ENCODE data around the gene DENR. TPM values are rescaled to one million over a fixed set of nuclear protein-coding genes. Genes with fewer than 3 reads are reported as not detected.
A peak's percentile ranks its signal among the peaks of the same experiment; 100 is the strongest.

Gene DENR
- polyA plus RNA-seq, 1 experiment: 16.1 TPM

DNA sequence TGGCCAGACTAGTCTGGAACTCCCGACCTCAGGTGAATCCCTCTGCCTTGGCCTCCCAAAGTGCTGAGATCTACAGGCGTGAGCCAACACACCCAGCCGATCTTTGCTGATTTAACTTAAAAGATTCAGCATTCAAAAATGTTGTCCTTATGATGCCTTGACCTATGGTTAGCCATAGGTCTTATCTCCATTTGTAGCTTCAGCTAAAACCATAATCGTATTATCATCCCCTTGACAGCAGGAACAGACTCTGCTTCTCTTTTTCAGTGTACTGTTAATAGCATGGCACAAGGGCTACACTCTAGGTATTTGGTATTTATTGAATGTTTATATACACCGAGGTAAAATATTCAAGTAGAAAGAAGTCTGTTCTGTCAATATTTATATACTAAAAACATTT, 37.0 kb downstream of the DENR start:
- ChIA-PET POLR2A (no interaction called here), CTCF (interaction anchor here (0.6 to 2.1 kb wide), 4 partner anchors 8 to 184 kb away, joined by 3 to 8 read pairs (median 5); no protein-coding TSS in a partner anchor)

DNA sequence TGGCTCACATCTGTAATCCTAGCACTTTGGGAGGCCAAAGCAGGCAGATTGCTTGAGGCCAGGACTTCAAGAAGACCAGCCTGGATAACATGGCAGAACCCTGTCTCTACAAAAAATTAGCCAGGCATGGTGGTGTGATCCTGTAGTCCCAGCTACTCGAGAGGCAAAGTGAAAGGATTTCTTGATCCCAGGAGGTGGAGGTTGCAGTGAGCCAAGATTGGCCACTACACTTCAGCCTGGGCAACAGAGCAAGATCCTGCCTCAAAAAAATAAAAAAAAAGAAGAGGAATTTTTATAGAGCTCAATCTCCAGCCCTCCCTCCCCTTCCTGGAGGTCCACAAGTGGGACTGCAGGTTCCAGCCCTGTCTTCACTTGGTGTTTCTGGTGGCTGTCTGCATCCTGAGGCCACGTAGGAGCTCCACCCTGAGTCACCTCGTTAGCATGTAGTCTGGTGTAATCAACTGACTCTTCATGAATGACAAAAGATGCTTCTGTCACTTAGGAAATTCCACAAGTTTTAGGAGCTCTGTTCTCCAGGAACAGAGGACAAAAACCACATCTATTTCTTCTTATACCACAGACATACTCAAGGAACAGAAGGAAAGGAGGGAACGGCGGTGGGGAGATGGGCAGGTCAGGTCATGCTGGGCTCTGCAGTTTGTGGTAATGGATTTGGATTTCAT, 37.9 kb downstream of the DENR start:
- no peak overlapping the region for H3K4me3 ChIP-seq (ENCODE audit: low read depth, low read length)
- no peaks in the 10 kb centered on the region for H3K36me3 ChIP-seq (ENCODE audit: control insufficient read depth, insufficient read depth, low read length)
- no peak for DNase-seq (ENCODE audit: low read depth)
- TF ChIP-seq, protein P1, sequence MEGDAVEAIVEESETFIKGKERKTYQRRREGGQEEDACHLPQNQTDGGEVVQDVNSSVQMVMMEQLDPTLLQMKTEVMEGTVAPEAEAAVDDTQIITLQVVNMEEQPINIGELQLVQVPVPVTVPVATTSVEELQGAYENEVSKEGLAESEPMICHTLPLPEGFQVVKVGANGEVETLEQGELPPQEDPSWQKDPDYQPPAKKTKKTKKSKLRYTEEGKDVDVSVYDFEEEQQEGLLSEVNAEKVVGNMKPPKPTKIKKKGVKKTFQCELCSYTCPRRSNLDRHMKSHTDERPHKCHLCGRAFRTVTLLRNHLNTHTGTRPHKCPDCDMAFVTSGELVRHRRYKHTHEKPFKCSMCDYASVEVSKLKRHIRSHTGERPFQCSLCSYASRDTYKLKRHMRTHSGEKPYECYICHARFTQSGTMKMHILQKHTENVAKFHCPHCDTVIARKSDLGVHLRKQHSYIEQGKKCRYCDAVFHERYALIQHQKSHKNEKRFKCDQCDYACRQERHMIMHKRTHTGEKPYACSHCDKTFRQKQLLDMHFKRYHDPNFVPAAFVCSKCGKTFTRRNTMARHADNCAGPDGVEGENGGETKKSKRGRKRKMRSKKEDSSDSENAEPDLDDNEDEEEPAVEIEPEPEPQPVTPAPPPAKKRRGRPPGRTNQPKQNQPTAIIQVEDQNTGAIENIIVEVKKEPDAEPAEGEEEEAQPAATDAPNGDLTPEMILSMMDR (IDR thresholded peaks at IDR 0.05; ENCODE audit: insufficient read depth, low read depth, low read length): no peak
- ChIA-PET POLR2A (interaction anchor here (0.6 kb wide), 1 partner anchor 290 kb away, joined by 5 read pairs; no protein-coding TSS in a partner anchor), CTCF (interaction anchor here (0.6 to 2.1 kb wide), 8 partner anchors 9 to 185 kb away, joined by 3 to 8 read pairs (median 3); no protein-coding TSS in a partner anchor)
- H3K27me3 ChIP-seq (ENCODE audit: control insufficient read depth, insufficient read depth, low read length): no peaks in the 10 kb centered on the region

More for the DNA sequence above, 37.0 kb downstream of the DENR start:
- no peak overlapping the region for H3K4me3 ChIP-seq (ENCODE audit: low read depth, low read length)
- TF ChIP-seq, protein P1 (IDR thresholded peaks at IDR 0.05; ENCODE audit: insufficient read depth, low read depth, low read length): no peak
- DNase-seq (ENCODE audit: low read depth): no peak
- H3K27me3 ChIP-seq (ENCODE audit: control insufficient read depth, insufficient read depth, low read length): no peaks in the 10 kb centered on the region
- H3K36me3 ChIP-seq (ENCODE audit: control insufficient read depth, insufficient read depth, low read length): no peaks in the 10 kb centered on the region

DNA sequence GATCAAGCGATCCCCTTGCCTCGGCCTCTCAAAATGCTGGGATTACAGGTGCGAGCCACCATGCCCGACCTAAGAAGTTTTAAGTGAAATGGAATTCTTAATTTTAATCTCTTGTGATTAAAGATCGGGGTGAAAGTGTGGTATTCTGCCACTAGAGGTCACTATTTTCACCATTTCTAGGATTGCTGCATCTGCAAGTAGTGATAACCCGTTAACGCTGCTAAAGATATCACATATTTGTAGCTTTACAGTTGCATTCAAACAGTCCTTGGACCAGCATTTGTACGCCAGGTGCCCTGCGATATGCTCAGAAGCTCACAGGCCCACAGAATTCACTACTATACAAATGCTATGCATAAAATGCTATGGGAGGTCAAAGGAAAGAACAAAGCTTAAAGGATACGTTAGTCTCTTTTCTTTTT, 41.1 kb downstream of the DENR start:
- TF ChIP-seq, protein P1 (IDR thresholded peaks at IDR 0.05; ENCODE audit: insufficient read depth, low read depth, low read length): peak; percentile 62
- Histone ChIP-seq H3K27me3 (ENCODE audit: control insufficient read depth, insufficient read depth, low read length) (no peaks in the 10 kb centered on the region), H3K36me3 (ENCODE audit: control insufficient read depth, insufficient read depth, low read length) (no peaks in the 10 kb centered on the region), H3K4me3 (ENCODE audit: low read depth, low read length) (no peak overlapping the region)
- POLR2A ChIA-PET: no interaction called here
- CTCF ChIA-PET: interaction anchor here (0.6 to 2.6 kb wide), 31 partner anchors 10 to 444 kb away, joined by 3 to 23 read pairs (median 4); no protein-coding TSS in a partner anchor
- no peak for DNase-seq (ENCODE audit: low read depth)

DNA sequence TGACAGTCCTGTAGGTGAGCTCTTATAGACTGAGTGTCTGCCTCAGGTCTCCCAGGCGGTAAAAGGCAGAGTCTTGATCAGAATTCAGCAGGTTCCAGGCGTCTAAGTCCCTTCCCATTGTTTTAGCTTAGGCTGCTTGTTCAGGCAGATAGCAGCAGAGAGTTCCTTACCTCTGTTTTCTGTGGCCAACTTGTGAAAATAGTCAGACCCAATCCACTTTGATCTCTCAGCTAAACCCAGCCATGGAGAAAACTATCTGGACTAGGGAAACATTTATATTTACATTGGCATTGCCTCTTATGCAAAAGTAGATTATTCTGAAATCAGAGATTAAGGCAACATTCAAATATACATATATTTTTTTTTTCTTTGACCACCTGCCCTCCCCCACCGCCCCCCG, 43.2 kb downstream of the DENR start:
- Histone ChIP-seq H3K27me3 (ENCODE audit: control insufficient read depth, insufficient read depth, low read length) (no peaks in the 10 kb centered on the region), H3K36me3 (ENCODE audit: control insufficient read depth, insufficient read depth, low read length) (no peaks in the 10 kb centered on the region), H3K4me3 (ENCODE audit: low read depth, low read length) (no peak overlapping the region)
- no peak for DNase-seq (ENCODE audit: low read depth)
- ChIA-PET CTCF (interaction anchor here (2.6 kb wide), 1 partner anchor 61 kb away, joined by 7 read pairs; no protein-coding TSS in a partner anchor), POLR2A (interaction anchor here (0.7 kb wide), 2 partner anchors 174 to 307 kb away, joined by 3 to 6 read pairs; no protein-coding TSS in a partner anchor)
- TF ChIP-seq, protein P1 (IDR thresholded peaks at IDR 0.05; ENCODE audit: insufficient read depth, low read depth, low read length): no peak

DNA sequence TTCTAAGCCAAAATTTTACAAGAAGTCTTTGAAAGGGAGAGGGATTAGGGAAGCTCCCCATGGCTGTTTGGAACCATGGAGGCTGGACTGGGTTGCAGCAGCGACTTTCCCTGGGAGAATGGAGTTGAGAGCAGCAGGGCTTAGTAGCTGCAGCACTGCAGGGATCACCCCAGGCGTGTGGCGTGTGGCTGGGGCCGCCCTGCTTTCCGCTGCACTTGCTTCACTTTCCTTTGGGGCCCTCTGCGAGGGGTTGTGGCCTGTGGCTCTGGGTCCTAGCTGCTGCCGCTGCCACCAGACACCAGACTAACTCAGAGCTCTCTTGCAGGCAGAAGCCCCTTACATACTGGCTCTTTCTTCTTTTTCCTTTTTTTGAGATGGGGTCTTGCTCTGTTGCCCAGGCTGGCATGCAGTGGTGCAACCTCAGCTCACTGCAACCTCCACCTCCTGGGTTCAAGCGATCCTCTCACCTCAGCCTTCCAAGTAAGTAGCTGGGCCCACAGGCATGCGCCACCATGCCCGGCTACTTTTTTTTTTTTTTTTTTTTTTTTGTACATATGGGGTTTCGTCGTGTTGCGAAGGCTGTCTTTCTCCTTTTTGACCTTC, 47.1 kb downstream of the DENR start:
- no peak for DNase-seq (ENCODE audit: low read depth)
- Histone ChIP-seq H3K36me3 (ENCODE audit: control insufficient read depth, insufficient read depth, low read length) (no peaks in the 10 kb centered on the region), H3K27me3 (ENCODE audit: control insufficient read depth, insufficient read depth, low read length) (no peaks in the 10 kb centered on the region), H3K4me3 (ENCODE audit: low read depth, low read length) (no peak overlapping the region)
- TF ChIP-seq, protein P1 (IDR thresholded peaks at IDR 0.05; ENCODE audit: insufficient read depth, low read depth, low read length): no peak
- CTCF ChIA-PET: interaction anchor here (1.3 to 1.5 kb wide), 3 partner anchors 9 to 153 kb away, joined by 3 to 4 read pairs (median 3); no protein-coding TSS in a partner anchor
- POLR2A ChIA-PET: no interaction called here

Data from BJ (cell line).